HPDE6-E6E7 (cell line): ENCODE data around the gene SYT2.
"Not testable (repeated sequence)": the region's sequence is repeated elsewhere in the genome, so short reads cannot be mapped to it uniquely, and the experiment has no call there.

Experiments
- DNase-seq: peaks from one replicate; pipeline ENCODE4 v3.0.0; 2011; ENCODE audit warnings: missing footprints; ENCODE audit errors: extremely low spot score

SYT2 gene

DNA sequence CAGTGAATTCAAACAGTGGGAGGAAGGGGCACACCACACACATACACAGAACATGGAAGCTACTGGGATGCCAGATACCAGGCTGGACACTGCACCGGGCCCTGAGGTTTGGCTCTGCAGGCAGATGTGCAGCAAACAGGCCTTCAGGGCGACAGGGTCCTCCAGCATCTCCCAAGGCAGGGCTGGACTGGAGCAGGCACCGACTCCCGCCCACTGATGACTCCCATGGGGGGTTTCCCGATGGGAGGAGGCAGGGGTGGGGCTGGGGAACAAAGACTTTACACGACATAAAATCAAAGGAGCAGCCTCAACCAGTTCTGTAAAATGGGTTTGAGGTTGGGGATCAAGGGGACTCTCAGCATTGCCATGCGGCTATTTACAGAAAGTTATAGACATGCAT is 118.1 kb downstream of the SYT2 start:
- DNase-seq: no peak

DNA sequence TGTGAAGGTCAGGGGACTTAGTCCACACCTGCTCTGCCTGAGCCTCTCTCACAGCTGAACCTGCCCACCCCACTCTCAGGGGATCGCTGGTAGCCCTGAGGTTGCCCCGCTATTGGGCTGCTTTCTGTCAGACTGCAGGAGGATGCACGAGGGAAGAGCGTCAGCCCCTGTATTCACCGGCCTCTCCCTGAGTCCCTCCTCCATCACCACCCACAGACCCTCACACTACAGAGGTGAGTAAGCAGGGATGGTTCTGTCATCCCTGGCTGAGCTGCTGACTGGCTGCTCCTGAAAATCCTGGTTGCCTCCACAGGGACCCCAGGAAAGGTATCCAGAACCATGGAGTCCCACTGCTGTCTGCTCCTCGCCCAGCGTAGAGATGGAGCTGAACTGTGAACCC is 118.7 kb downstream of the SYT2 start:
- no peak for DNase-seq

DNA sequence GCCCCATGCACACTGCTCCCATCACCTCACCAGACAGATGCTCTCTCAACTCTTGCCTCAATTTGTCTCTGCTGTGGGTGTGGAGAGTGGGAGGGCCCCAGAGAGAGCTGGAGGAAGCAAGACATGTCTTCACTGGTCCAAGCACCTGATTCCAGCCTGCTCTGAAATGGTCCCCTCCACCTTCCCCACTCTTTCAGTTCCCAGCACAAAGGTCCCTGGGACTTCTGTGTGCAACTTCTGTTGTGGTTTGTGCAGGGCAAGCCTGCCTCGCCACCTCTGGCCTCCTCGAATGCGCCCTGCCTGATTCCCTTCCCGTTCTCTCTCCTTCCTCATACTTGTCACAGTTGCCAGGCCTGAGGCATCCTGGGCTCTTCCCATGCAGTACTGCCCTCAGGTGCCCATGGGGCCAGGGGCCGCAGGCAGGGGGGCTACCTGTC is 119.3 kb downstream of the SYT2 start:
- DNase-seq: peak; percentile 53

DNA sequence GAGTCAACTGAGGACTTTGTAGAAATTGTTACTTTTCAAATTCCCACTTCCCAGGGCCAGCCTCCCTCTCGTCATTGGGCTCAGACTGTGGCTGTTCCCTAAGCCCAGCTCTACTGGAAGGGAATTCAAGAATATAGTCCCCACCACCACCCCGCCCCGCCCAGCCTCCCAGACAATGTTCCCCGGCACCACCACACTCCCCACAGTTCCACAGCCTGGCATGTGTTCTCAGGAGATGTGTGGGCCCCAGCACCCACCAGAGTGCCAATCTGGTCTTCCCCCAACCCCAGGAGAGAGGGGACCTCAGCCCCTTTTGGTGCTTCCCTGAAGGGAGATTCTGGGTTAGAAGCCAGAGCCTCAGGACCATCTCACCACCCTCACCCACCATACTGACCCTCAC is 120.1 kb downstream of the SYT2 start:
- DNase-seq: no peak

DNA sequence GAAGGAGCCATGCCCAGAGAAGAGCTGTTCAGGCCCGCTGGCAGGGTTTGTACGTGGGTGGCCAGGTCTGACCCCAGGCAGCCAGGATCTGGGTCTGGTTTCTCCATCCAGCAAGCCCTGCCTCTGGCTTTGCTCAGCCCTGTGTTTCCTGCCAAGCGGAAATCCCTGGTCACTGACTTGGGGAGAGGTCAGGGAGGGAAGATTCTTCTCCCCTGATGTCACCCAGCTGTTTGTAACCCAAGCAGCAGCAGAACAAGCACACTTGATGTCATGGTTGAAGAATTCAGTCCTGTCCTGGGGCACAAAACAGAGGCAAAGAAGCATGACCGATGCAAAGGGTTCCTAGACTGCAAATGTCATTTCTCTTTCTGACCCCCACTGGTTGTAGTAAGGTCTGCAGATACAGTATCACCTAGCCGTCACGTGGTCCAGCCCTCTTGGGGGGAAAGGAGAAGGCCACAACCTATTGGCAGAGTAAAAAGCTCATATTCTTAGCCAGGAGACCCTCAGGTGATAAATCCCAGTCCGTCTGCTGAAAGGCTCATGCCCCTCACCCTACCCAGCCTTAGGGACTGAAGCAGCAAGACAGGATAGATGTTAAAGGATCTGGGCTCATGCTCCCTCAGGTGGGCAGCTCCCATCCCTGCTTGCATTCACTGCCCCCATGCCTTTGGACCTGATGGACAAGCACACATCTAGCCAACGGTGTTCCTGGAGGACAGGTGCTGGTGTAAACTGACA is 120.9 kb downstream of the SYT2 start:
- DNase-seq: peak; percentile 92

DNA sequence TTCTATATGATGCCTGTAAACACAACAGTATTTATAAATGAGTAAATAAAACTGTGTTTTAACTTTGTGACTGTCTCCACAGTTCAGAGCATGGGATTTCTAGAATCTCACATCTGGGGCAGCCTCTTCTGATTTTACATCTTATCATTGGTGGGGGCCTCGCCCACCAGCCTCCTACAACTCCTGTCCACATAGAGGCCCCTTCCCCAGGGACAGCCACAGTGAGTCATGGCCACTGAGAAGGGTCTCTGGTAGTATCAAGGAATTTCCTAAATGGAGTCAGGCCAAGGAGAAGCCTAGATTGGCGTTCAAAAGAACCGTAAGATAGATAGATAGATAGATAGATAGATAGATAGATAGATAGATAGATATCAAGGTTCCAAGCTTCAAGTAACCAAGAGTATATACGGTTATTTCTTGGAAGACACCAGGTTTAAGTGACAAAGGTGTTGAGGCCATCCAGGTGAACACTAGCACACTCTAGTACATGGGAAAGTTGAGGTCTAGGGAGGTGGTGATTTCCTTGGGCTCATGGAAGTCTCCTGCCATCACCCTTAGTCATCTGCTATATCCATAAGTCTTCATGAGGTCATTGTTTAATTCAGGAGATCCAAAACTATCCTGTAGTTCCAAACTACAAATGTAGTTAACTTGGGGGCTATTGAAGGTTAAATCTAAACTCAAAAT is 121.6 kb downstream of the SYT2 start:
- DNase-seq: no peak

DNA sequence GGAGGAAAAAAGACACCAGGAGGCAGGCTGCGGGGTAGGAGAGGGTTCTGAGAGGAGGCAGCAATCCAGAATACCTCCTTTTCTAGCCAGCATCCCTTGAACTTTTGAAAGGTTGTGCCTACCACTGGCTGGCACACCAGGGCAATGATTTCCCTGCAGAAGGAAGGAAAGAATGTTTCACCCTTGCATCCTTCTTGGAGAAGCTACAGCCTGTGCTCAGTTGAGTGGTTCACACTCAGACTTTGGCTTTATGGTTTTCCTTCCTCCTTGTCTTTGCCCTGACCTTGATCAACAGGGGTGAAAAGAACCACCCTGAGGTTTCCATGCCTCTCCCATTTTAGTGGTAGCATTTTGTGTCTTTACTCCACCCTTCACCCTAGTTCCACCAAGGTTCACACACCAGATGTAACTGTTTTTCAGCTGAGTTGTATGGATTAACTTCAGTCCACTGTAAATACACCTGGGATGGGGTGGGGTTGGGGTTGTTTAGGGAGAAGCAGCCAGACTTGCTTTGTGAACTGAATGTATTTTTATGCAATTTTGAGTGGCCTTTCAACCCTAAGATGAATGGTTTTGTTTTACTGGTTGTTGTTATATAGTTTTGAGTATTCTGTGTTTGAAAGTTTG is 122.3 kb downstream of the SYT2 start:
- DNase-seq: no peak

DNA sequence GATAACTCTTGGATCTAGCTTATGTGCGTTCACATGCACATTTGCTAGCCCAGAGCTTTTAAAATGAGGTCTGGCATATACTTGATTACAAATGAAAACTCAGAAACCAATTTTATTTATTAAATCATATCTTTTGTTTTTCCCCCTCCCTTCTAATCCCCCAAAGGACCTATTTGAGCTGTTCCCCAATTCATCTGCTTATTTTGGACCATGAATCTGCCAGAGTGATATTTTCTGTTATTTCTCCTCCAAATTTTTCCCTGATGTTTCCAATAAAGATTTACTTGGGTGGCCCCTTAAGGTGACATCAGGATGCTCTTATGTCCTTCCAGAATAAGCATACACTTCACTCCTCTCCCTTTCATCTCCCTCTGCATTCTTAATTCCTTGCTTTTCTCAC is 123.4 kb downstream of the SYT2 start:
- no peak for DNase-seq

DNA sequence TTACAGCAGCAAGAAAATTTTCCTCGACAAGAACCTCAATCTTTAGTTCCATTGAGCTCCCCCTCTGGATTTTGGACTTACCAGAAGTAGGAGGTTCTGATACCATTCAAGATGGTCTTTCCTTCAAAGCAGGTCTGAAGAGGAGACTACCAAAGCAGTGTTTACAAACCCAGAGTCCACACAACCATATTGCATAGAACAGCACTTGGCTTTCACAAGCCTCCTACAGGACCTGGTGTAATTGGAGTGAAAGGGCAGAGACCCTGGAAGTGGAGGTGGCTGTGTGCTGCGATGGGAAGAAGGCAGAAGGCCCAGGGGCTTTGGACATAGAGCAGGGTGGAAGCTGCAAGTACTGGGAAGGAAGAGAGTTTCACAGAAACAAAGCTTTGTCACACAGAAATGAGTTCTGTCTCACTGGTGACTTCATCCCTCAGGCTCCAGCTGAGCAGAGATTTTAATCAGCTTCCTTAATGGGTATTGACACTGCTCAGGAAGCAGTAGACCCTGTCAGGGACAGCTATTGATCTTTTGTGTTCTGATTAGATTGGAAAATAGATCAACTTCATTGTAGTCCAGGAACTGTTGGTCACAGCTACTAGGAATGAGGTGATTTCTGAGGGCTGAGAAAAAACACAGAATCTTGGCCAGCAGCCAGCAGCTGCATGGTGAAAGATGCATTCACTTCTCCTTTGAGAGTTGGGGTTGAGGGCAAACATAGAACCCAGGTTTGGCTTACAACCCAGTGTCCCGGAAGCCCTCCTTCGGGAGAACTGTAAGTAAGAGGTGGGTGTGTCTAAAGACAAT is 124.0 kb downstream of the SYT2 start:
- no peak for DNase-seq

DNA sequence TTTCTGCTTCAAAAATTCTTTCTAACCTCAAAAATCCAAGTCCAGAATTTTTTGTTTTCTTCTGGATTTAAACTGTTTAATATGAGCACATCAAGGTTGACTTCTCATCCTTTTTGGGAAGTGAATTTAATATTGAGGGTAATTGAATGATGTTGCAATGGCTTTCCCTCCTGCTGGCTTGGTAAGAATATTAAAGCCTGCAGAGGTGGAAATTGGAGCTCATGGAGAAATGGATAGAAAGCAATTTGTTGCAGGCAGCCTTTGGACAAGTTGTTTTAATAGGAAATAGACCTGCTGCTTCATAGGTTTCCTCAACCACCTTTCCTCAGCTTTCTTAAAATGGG is 124.7 kb downstream of the SYT2 start:
- no peak for DNase-seq

DNA sequence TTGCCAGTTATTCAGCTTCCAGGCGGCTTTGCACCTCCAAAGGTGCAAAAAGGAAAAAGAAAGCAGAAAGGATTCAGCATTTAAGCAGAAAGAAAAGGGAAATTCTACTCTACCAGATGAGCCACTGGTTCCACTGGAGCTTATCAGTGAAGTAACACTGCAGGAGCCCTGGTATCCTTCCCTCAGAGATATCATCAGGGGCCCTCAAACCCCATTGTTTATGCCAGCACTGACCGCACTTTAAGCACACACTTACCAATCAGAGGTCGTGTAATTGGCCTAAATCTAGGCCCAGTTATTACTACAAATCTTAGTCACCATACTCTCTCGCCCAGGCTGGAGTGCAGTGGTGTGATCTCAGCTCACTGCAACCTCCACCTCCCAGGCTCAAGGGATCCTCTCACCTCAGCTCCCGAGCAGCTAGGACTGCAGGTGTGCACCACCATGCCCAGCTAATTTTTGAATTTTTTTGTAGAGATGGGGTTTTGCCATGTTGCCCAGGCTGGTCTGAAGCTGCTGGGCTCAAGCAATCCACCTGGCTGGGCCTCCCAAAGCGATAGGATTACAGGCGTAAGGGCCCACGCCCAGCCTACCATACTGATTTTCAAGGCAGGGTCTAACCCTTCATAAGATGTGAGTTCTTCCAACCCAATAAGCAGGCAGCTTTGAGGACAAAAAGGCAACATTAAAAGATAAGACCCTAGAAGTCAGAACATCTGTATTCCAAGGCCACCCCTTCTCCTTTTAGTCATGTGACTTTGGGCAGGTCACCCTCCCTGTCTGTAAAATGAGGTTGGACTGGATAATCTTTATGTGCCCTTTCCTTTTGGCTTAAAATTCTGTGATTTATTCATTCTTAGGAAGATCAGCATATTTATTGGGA is 125.3 kb downstream of the SYT2 start:
- DNase-seq: no peak

DNA sequence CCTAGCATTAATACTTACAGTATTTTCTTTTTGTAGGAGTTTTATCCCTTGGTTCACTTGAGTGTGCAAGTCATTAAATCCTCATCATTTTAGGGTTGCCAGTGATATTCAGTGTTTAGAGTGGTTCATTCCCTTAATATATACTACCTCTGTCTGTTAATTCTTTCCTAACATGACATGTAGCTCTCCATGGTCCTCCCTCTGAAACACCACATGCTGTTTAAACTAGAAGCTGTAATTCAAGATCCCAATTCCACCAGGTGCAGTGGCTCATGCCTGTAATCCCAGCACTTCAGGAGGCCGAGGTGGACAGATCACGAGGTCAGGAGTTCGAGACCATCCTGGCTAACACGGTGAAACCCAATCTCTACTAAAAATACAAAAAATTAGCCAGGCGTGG is 127.9 kb downstream of the SYT2 start:
- not testable (repeated sequence) for DNase-seq

DNA sequence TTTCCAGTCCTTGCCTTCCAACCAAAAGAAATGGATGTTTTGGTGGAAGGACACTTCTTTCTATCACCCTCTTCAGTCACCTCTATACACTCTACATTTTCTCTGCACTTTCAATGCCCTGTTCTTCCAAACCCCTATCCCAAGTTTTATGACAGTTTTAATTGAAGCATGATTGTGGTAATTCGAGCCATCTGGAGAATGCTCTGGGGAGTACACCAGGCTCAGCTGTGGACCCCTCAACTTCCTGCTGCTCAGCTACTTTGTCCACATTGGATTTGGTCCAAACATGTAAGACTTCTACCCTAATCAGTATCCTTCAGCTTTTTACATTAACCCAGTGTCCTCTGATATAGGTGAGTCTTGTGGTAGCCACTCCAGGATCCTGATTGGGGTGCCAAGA is 129.6 kb downstream of the SYT2 start:
- DNase-seq: no peak

DNA sequence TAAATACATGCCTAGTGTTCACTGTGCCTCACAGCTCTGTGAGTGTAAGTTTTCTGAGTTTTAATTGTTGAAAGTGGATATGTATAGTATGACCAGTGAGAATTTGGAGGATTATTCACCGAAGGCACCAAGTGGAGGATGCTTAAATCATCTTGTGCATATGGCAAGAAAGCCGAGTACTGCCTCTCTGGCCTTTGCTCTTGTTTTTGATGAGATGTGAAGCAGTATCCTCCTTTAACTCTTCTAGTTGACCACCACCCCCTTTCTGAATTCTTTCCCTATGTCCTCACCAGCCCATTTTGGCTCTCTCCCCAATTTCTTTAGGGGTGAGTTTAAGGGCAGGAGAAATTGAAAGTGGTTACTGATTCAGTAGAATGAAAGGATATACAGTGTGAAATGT is 130.4 kb downstream of the SYT2 start:
- no peak for DNase-seq

DNA sequence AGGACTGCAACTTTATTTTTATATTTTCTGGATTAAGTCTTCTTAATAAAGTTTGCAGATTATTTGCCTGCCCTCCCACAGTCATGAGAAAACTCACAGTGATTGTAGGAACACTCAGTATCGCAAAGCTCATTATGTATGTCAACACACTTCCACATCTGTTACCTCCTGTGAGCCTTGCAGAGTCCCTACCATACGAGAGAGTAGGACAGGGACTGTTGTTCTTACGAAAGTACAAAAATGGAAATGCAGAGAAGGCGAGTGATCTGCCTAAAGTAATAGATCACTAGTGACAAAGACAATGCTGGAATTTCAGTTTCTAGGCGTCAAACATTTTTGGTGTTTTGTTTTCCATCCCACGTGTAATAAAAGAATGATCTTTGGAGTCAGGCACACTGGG is 131.7 kb downstream of the SYT2 start:
- no peak for DNase-seq

DNA sequence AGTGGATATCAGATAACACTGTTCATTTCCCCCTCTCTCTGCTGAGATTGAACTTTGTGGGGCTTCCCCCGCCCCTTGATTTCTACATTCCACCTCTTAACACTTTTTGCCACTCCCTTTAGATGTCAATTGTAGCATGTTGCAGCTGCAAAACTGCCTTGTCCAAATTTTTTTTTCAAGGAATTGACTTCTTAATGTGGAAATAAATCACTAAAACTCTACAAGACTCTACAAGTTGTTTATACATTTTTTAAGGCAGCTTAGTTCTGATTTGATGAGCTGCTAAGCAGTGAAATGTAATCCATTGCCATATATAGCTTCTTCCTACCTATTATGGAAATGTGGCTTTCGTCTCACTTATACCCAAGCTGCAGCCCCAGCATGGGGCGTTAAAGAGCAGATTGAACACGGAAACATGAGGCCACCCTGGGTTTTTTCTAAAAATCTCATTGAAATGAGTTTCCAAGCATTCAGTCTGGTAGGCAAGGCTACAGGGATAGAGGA is 132.2 kb downstream of the SYT2 start:
- no peak for DNase-seq

DNA sequence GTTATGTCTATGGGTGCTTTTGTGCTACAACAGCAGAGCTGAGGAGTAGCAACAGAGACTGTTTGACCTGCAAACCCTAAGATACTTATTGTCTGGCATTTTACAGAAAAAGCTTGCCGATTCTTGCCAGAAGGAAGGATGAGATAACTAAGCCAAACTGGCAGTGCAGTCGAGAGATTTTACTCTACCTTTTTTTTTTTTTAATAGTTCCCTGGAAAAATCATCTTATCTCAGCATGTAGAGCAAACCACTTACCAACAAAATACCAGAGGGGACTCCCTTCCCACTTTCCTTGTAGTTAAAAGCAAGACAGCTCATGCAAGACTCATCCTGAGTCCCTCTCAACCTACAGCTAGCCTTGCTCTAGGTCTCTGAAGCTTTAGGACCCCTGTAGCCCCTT is 132.9 kb downstream of the SYT2 start:
- DNase-seq: no peak

DNA sequence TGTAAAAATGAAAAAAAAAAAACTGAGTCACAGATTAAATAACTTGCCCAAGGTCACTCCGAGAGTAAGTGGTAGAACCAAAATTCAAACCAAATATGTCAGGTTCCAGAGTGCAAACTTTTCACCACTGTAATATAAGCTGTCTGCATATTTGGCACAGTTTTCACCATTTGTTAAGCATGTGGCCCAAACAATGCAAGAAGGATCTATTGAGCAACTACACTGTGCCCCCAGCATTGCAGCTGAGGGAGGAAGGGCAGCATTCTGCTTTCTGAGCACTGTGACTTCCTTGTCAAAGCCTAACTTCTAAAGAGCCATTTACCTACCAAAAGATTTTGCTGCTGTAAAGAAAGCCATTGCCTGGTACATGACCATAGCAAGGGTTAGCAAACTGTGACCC is 133.4 kb downstream of the SYT2 start:
- DNase-seq: no peak

DNA sequence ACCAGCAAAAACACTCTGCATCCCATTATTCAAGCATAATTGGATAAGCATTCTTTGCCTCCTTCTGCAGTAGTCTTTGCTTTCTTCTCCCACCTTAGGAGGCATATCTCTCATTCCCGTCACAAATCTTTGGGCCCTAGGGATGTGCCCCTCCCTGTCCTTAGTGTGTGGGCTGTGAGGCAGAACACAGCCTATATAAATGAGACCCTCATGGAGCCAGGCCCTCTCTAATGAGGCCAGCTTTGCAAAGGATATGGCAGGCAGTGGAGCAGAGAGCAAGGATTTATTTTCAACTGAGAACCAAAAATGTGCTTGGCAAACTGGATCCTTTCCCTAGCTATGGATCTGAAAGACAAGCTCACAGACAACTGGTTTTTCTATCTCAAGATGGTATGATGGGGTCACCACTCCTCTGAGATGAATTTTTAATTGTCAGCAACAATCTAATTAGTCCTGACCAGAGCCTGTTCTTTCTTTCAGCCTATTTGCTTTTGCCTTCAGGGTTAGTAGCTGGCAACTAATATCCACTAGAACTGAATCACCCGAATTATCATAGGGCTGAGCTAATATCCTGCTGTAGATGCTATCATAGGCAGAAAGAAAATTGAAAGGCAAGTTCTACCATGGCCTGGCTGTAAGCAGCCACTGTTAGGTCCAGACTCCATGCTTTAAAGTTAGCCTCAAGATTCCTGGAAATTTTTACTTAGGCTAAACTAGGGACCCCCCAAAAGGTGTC is 134.2 kb downstream of the SYT2 start:
- DNase-seq: no peak

DNA sequence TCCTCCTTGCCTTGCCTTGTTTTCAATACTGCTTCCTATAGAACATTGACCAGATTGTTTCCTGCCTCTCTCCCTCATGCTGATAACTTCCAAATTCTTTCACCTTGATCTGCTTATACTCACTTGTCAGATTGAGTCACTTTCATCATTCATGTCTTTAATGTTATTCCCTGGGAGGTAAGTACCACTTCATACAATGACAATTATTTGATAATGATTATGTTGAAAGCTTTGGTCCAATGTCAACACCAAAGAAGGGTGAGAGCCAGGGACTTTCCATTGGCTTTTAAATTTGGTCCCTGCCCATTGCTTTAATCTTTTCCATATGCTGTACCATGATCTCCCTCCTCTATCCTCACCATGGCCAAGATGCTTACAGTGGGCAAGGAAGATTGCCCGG is 137.4 kb downstream of the SYT2 start:
- DNase-seq: no peak
